ENCODE results near the gene USP46. TPM values are rescaled to one million over a fixed set of nuclear protein-coding genes. Genes with fewer than 3 reads are reported as not detected.

The USP46 gene
- total and polyA plus RNA-seq, 2 of the 8 experiments (the other 6 are each of a cell fraction or from before 2014, with no cell fraction given): 10.6 to 62.4 TPM

DNA sequence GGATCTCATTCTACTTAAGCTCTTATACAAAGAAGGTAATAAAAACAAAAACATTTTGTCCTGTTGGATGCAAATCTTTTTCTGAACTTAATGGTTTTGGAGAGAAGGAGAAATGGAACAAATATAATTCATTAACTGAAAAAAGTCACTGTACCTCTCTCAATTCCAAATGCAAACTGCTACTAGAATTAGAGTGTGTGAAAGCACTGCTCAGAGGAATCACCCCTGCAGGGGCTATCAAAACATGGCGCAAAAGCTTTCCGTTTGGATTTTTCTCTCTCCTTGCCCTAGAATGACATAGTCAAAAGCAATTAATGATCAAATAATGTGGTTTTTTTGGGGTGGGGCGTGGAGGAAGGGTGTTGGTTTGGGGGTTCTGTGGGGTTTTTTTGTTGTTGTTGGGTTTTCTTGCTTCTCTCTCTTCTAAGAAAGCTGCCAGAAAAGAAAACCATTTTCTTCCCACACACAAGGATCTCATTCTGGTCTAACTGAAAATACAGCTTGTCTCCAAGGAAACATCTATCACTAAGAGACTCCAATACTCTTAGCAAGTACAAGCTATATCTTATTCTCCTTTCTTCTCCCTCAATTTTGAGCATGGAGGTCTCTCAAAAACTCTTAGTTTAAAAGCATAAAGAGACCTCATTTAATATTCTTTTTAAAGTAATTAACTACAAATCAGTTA is 41.6 kb downstream of the USP46 start:
- peaks cover 0 to 74% of the 10 kb centered on the region in 2 experiments; a peak in 2 of 4 replicates for H3K79me2 ChIP-seq (ENCODE audit: control insufficient read depth in 1 of 2, insufficient read depth in 2 of 2, low read length in 2 of 2)
- H3K27ac ChIP-seq (ENCODE audit: low read depth, low read length): no peak overlapping the region
- H2AK5ac ChIP-seq (ENCODE audit: low read depth, low read length): no peak overlapping the region
- no peak overlapping the region for H3K23ac ChIP-seq (ENCODE audit: insufficient read length)
- H3K18ac ChIP-seq (ENCODE audit: extremely low read depth, low read length): no peak overlapping the region
- H2BK20ac ChIP-seq (ENCODE audit: low read length): no peak overlapping the region
- H3K36me3 ChIP-seq (ENCODE audit: control insufficient read depth in 2 of 4, insufficient read depth in 4 of 4, low read length in 3 of 4): peaks cover 0 to 16% (median 3%) of the 10 kb centered on the region in 4 experiments; a peak in 3 of 8 replicates
- H2BK5ac ChIP-seq (ENCODE audit: low read depth, low read length): no peak overlapping the region
- 80 to 100% methylated on average over 1 to 3 of the region's 3 CpGs for WGBS, 2 experiments (ENCODE audit: extremely low coverage in 1 of 2, insufficient coverage in 1 of 2, insufficient read length in 1 of 2, insufficient replicate concordance in 2 of 2, low coverage in 1 of 2, low lambda C conversion rate in 2 of 2, missing lambda C conversion rate in 1 of 2)
- H3K9me3 ChIP-seq (ENCODE audit: insufficient read depth in 2 of 2, low read depth in 1 of 2, low read length in 1 of 2): no peaks in the 10 kb centered on the region
- FAIRE-seq (no peak), DNase-seq (ENCODE audit: low read depth in 1 of 2, low spot score in 2 of 2) (no peak)
- TF ChIP-seq, protein P1, sequence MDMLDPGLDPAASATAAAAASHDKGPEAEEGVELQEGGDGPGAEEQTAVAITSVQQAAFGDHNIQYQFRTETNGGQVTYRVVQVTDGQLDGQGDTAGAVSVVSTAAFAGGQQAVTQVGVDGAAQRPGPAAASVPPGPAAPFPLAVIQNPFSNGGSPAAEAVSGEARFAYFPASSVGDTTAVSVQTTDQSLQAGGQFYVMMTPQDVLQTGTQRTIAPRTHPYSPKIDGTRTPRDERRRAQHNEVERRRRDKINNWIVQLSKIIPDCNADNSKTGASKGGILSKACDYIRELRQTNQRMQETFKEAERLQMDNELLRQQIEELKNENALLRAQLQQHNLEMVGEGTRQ (IDR thresholded peaks at IDR 0.05; ENCODE audit: low read length): no peak
- TF ChIP-seq, protein P2, sequence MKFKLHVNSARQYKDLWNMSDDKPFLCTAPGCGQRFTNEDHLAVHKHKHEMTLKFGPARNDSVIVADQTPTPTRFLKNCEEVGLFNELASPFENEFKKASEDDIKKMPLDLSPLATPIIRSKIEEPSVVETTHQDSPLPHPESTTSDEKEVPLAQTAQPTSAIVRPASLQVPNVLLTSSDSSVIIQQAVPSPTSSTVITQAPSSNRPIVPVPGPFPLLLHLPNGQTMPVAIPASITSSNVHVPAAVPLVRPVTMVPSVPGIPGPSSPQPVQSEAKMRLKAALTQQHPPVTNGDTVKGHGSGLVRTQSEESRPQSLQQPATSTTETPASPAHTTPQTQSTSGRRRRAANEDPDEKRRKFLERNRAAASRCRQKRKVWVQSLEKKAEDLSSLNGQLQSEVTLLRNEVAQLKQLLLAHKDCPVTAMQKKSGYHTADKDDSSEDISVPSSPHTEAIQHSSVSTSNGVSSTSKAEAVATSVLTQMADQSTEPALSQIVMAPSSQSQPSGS (IDR thresholded peaks at IDR 0.05; ENCODE audit: low read length): no peak
- TF ChIP-seq POLR2AphosphoS5 (IDR thresholded peaks at IDR 0.05; ENCODE audit: low read depth, low read length): no peak
- TF ChIP-seq RNF2 (IDR thresholded peaks at IDR 0.05; ENCODE audit: borderline replicate concordance, low read depth, low read length, missing control alignments, poor library complexity, severe bottlenecking): no peak
- ChIA-PET POLR2A (ENCODE audit: partially characterized antibody) (interaction anchor here (0.8 to 1.8 kb wide), 4 partner anchors 9 to 95 kb away, joined by 3 read pairs; no protein-coding TSS in a partner anchor), CTCF (ENCODE audit: partially characterized antibody) (interaction anchor here (0.6 to 1.4 kb wide), 3 partner anchors 30 to 1868 kb away, joined by 3 to 4 read pairs (median 3); no protein-coding TSS in a partner anchor)
- H3K9ac ChIP-seq (replicated peaks in 1 of 4; ENCODE audit: extremely low read depth in 1 of 4, low read depth in 3 of 4, low read length in 3 of 4): no peak overlapping the region
- no peak overlapping the region for H4K91ac ChIP-seq (replicated peaks; ENCODE audit: insufficient read length, low read length)
- H3K23me2 ChIP-seq (ENCODE audit: low read depth, low read length): no peaks in the 10 kb centered on the region
- no peak overlapping the region for H2BK120ac ChIP-seq (replicated peaks; ENCODE audit: low read depth, low read length)
- no peak overlapping the region for H2AFZ ChIP-seq (ENCODE audit: low read length)
- no peak overlapping the region for H3K4me2 ChIP-seq (ENCODE audit: insufficient read depth in 1 of 2, low read depth in 2 of 2, low read length in 2 of 2)
- H3K4me1 ChIP-seq (replicated peaks in 1 of 4; ENCODE audit: control insufficient read depth in 3 of 4, insufficient read depth in 4 of 4, low read length in 3 of 4): peaks cover 0 to 2% (median 1%) of the 10 kb centered on the region in 4 experiments; a peak in 2 of 7 replicates
- no peaks in the 10 kb centered on the region for H4K20me1 ChIP-seq (replicated peaks in 1 of 2; ENCODE audit: control insufficient read depth in 1 of 2, insufficient read depth in 2 of 2, low read length in 2 of 2)
- peaks cover 1% of the 10 kb centered on the region; the same call in 1 of the 2 replicates for H3K79me1 ChIP-seq (ENCODE audit: low read depth, low read length)
- no peak overlapping the region for H4K5ac ChIP-seq (ENCODE audit: insufficient read length, low read depth, low read length)
- no peak overlapping the region for H3K56ac ChIP-seq (replicated peaks; ENCODE audit: insufficient read length, low read depth, low read length)
- H3K27me3 ChIP-seq (replicated peaks in 1 of 4; ENCODE audit: control insufficient read depth in 3 of 4, extremely low read depth in 1 of 4, insufficient read depth in 3 of 4, low read length in 3 of 4): no peaks in the 10 kb centered on the region
- H3K14ac ChIP-seq (ENCODE audit: insufficient read length): no peak overlapping the region
- H3K4ac ChIP-seq (replicated peaks; ENCODE audit: insufficient read length, low read depth, low read length): no peak overlapping the region
- H3K4me3 ChIP-seq (ENCODE audit: extremely low read depth in 1 of 4, insufficient read depth in 2 of 4, low read depth in 3 of 4, low read length in 4 of 4): no peak overlapping the region
- no peak overlapping the region for H2BK12ac ChIP-seq (ENCODE audit: low read depth, low read length)
- no peak overlapping the region for H2BK15ac ChIP-seq (ENCODE audit: low read length)
- no peak overlapping the region for H4K8ac ChIP-seq (ENCODE audit: extremely low read depth, insufficient read depth, low read length)
